NCI-H82 treated with DMSO at 0.1 percent for 48 hours (cell line): Measurements from ENCODE around the gene EIF1.
"Not testable (repeated sequence)": the region's sequence is repeated elsewhere in the genome, so short reads cannot be mapped to it uniquely, and the experiment has no call there.

Experiments
- DNase-seq: peaks from one replicate; lab custom pipeline; 2025; ENCODE audit not compliant: unreplicated experiment; lab: John Stamatoyannopoulos, UW

The EIF1 gene

DNA sequence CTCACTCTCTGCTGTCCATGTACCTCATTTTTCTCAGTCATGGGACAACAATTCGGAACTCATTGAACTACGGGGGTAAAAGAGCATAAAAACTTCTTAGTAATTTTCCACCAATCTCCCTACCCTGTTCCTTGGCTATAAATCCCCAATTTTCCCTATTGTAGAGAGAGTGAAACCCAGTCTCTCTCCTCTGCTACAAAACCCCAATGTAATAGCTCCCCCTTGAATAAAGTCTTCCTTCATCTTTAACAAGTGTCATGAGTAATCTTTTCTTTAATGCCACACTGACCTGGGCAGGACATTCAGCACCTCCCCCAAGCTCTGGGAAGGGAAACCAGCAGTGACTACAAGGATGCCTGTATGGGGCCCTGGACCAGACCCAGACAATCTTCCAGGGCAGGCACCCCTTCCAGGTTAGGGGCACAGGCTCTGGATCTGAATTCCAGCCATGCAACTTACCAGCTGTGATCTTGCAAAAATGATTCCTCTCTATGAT, 10.2 kb upstream of the EIF1 start:
- no peak for DNase-seq

DNA sequence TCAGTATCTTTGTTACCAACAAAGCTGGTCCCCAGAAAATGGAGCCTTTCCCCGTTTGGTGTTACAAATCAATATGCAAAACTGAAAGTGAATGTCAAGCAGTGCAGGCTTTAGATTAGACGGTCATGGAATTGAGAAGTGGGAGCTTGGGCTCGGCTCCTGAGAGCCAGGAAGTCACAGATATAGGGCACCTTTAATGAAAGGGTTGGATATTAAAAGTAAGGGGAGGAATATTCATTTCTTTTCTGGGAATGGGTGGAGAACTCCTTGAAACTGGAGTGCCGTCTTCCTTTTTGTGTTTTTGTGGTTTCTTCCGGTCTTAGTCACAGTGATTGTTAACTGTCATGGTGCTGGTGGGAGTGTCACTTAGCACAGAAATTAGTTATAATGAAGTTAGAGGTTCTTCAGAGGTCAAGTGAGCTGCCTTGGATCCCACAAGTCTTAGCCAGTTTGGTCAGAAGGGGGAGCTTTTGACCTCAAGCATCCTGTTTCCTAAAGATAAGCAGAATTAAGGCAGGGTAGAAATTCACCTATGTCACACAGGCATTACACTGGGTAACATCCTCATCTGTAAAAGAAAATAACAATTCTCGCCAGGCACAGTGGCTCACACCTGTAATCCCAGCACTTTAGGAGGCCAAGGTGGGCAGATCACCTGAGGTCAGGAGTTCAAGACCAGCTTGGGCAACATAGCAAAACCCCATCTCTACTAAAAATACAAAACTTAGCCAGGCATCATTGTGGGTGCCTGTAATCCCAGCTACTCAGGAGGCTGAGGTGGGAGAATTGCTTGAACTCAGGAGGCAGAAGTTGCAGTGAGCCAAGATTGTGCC, 9.6 kb upstream of the EIF1 start:
- DNase-seq, result no peak

GRCh38 chr17:41679740-41680425, 8.8 kb upstream of the EIF1 start:
- no peak for DNase-seq

DNA sequence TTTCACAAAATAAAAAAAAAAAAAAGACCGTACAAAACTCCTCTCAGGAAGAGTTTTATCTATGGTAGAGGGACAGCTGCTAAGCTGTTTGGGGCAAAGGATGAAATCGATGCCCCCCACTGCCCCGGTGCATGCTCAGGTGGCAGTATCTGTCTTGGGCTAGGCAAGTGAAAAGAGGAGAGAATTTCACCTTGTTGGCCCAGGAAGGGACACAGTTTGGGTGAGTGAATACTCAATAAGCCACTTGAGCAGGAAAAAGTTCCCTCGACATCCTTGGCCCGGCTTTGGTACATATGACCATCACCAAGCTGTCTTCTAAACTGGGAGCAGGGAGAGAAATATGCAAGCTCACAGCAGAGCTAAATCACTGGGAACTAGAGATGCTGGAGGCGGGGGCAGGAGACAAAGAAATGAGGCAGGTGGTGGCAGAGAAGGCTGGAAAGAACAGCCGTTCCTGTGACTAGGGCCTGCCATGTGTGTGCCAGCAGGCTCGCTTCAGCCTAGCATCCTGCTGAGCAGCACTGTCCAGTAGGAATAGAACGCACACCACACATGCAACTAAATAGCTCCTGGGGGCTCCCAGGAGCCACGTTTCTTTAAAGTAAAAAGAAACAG, 8.2 kb upstream of the EIF1 start:
- DNase-seq, result no peak

DNA sequence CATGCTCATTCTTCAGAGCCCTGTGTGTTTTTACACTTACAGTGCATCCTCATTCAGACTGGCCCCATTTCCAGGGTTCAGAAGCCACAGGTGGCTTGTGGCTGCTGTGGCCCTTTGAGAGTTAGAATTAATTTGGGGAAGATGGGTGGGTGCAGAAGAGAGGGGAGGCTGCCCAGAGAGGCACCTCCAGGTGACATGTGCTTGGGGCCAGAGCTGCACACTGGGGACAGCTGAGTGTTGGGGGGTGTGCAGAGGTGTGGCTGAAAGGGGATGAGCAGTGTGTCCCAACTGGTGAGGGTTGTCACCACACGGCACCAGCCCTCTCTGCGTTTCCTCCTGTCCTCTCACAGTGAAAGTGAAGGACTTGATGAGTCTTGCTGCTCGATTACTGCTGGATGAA, 6.9 kb upstream of the EIF1 start:
- no peak for DNase-seq

GRCh38 chr17:41682631-41683030, 6.1 kb upstream of the EIF1 start:
- no peak for DNase-seq

GRCh38 chr17:41683441-41684007, 5.2 kb upstream of the EIF1 start:
- DNase-seq, result no peak

- no peak for DNase-seq
Measured at GRCh38 chr17:41684035-41684434, 4.7 kb upstream of the EIF1 start.

- not testable (repeated sequence) for DNase-seq
Measured at GRCh38 chr17:41685753-41686152, 2.9 kb upstream of the EIF1 start.

DNA sequence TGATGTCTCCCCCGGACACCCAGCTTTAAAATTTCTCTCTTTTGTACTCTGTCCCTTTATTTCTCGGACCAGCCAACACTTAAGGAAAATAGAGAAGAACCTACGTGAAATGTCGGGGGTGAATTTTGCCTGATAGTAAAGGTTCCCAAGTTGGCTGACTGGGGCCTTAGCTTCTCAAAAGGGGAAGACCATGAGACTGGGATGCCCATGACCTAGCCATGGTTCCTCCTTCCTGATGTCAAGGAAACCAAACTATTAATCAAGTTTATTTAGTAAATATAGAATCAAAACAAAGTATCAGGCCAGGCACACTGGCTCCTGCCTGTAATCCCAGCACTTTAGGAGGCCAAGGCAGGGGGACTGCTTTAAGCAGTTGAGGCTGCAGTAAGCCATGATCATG, 2.4 kb upstream of the EIF1 start:
- DNase-seq, result no peak

GRCh38 chr17:41687828-41688640, 651 bp upstream of the EIF1 start:
- no peak for DNase-seq

GRCh38 chr17:41689497-41690299, 1.0 kb downstream of the EIF1 start:
- peak; percentile 48 for DNase-seq

DNA sequence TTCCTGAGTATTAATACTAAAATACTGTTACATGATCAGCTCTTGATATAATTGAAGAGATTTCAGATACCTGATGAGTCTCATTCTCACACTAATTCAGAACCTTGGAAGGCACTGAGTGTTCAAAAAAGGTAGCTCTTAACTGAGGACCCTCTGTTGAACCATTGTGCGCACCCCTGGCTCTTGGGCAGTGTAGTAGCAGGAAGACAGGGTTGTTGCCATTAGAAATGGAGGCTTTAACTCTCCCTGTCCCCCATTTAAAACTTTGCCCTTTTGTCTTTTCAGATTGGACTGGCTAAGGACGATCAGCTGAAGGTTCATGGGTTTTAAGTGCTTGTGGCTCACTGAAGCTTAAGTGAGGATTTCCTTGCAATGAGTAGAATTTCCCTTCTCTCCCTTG, 1.8 kb downstream of the EIF1 start:
- DNase-seq, result no peak

DNA sequence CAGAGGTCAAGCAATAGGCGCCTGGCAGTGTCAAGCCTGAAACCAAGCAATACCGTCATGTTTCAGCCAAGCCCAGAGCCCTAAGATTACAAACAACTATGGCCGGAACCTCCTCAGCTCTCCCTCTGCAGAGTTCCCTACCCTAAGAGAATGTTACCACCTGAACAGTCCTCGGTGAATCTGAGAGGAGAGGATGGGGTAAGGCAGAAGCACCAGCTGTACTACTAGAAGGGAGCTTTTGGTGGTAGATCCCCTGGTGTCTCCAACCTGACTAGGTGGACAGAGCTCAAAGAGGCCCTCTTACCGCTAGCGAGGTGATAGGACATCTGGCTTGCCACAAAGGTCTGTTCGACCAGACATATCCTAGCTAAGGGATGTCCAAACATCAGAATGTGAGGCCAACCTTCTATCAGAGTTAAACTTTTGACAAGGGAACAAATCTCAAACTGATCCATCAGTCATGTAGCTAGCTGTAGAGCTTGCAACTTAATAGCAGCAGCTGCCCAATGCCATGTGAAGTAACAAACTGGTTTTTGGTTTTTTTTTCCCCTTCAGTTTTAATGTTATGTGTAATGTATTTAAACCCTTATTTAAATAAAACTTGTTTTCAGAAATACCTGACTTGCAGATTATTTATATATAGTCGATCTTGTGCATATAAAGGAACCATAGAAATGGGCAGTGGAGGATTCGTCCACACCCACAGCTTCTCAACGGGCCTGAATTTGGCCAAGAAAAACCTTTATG, 2.5 kb downstream of the EIF1 start:
- no peak for DNase-seq

GRCh38 chr17:41692722-41693521, 4.2 kb downstream of the EIF1 start:
- DNase-seq, result no peak

- DNase-seq, result no peak
Measured at GRCh38 chr17:41695134-41695661, 6.5 kb downstream of the EIF1 start.

DNA sequence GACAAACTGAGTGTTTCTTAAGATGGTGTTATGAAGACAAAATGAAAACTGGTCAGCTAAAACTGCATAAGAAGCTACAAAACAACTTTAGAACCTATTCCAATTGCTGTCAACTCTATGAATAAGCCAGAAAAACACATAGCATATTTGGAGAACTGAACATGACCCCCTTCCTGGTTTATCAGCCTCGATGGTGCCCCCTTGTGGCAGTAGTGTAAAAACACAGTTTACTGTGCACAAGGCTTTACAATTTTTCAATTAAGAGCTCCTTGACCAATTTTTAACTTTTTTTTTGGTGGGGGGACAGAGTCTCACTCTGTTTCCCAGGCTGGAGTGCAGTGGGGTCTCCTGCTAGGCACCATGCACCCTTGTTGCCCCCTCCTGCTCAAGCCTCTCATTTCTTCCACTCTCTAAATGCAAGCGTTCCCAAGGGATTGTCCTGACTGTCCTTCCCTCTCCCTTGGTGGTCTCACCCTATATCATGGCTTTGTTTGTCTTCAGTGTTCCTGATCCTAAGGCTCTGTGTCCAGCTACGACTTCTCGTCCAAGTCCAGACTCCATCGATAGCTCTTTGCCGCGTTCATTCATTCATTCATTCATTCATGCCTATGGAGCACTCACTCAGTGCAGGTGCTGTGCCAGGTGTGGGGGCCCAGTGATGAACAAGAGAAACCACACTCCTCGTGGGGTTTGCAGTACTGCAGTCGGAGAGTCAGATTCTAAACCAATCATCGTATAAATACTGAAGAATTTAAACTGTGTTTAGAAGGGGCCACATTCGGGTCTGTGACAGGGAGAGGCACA, 7.5 kb downstream of the EIF1 start:
- peak; percentile 23 for DNase-seq
